Measurements from ENCODE around the gene NOL8.
A peak's percentile ranks its signal among the peaks of the same experiment; 100 is the strongest.

NOL8 gene

DNA sequence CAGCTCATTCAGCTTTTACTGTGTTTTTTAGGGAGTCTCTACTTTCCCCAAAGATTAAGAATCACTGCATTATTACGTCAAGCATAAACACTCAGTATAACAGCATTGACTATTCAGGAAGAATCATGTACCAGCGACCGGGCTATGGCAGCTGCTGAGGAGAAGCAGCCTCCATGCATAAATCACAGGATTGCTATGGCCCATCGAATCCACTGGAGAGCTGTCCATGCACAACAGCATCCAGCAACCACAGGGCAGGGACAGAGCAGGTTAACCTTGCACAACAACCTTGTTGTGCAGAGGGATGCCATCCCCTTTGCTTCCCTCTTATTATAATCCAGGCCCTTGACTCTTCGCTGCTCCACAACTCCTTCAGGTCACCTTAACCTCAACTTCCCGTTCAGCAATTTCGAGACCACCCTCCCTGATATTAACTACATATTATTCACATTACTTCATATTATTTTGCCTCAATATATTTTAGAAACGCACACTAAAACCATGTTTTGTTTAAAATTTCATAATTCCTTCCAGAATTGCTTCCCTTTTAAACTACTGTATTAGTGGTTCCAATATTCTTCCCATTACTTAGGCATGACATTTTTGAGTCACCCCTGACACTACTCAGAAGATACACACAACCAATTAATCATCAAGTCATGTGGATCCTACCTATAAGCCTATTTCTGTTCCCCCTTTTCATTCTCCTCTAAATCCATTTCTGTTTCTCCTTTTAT lies 32.6 kb downstream of the NOL8 start:
- TF ChIP-seq, protein P1, sequence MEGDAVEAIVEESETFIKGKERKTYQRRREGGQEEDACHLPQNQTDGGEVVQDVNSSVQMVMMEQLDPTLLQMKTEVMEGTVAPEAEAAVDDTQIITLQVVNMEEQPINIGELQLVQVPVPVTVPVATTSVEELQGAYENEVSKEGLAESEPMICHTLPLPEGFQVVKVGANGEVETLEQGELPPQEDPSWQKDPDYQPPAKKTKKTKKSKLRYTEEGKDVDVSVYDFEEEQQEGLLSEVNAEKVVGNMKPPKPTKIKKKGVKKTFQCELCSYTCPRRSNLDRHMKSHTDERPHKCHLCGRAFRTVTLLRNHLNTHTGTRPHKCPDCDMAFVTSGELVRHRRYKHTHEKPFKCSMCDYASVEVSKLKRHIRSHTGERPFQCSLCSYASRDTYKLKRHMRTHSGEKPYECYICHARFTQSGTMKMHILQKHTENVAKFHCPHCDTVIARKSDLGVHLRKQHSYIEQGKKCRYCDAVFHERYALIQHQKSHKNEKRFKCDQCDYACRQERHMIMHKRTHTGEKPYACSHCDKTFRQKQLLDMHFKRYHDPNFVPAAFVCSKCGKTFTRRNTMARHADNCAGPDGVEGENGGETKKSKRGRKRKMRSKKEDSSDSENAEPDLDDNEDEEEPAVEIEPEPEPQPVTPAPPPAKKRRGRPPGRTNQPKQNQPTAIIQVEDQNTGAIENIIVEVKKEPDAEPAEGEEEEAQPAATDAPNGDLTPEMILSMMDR (conservative IDR thresholded peaks at IDR 0.05; ENCODE audit: low read depth, low read length), result no peak
- no peak for DNase-seq (ENCODE audit: low read depth)
- H3K4me3 ChIP-seq (ENCODE audit: low read depth, low read length), result peak overlapping the region; percentile 86

DNA sequence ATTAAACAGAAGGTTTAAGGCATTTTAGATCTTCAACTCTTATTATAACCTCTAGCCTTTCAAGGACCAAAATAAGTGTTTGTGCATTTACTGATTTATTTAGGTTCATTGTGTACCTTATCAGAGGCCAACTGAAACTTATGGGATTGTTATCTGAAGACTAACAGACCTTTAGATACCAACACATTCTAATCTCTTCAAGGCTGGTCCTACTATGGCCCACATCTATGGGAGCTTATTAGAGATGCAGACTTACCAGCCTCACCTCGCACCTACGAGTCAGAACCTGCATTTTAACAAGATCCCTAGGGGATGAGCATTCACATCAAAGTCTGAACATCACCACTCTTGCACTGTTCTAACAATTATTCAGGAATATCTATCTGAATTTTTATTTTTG lies 33.6 kb downstream of the NOL8 start:
- TF ChIP-seq, protein P1 (conservative IDR thresholded peaks at IDR 0.05; ENCODE audit: low read depth, low read length), result no peak
- H3K4me3 ChIP-seq (ENCODE audit: low read depth, low read length), result no peak overlapping the region
- DNase-seq (ENCODE audit: low read depth), result no peak

DNA sequence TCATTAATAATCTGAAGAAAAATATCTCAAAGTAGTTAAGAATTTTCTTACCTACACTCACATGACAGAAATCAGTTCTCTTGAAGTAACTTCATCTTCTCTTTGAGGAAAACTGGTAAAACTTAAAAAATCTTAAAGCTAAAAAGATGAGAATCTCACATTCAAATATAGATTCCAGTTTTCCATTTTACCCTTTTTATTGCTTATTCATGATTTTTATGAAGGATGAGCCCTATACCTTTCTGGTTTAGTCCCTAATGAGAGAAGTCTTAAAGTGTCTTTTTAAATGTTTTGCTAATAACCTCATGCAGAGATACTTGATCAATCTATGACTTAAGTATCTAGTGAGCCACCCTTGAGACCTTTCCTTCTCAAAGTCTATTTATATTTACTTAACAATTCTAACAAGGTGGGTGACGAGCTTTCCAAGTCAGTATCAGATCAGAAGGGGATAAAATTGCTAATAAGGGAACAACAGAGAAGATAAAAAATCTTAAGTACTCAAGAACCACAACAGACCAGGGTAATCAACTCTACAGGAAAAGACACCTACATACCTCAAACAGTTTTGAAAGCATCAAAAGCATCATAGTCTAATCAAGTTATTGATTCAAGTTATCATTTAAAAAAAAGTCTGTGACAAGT lies 34.2 kb downstream of the NOL8 start:
- TF ChIP-seq, protein P1 (conservative IDR thresholded peaks at IDR 0.05; ENCODE audit: low read depth, low read length), result no peak
- H3K4me3 ChIP-seq (ENCODE audit: low read depth, low read length), result no peak overlapping the region
- no peak for DNase-seq (ENCODE audit: low read depth)

DNA sequence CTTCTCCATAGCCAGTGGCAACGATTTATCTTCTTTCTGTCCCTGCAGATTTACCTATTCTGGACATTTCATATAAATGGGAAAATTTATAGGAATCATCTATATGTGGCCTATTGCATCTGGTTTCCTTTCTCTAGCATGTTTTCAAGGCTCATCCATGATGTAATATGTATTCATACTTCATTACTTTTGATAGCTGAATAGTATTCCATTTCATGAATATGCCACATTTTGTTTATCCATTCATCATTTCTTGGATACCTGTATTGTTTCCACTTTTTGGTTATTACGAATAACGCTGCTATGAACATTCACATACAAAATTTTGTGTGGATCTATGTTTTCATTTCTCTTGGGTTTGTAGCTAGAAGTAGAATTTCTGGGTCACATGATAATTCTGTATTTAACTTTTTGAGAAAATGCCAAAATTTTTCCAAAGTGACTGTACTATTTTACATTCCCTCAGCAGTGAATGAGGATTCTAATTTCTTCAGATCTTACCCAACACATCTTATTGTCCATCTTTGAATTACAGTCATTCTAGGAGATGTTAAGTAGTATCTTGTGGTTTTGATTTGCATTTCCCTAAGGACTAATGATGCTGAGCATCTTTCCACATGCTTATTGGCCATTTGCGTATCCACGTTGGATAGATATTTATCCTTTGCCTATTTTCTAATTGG lies 35.3 kb downstream of the NOL8 start:
- TF ChIP-seq, protein P1 (conservative IDR thresholded peaks at IDR 0.05; ENCODE audit: low read depth, low read length), result no peak
- DNase-seq (ENCODE audit: low read depth), result peak; percentile 73
- H3K4me3 ChIP-seq (ENCODE audit: low read depth, low read length), result no peak overlapping the region

DNA sequence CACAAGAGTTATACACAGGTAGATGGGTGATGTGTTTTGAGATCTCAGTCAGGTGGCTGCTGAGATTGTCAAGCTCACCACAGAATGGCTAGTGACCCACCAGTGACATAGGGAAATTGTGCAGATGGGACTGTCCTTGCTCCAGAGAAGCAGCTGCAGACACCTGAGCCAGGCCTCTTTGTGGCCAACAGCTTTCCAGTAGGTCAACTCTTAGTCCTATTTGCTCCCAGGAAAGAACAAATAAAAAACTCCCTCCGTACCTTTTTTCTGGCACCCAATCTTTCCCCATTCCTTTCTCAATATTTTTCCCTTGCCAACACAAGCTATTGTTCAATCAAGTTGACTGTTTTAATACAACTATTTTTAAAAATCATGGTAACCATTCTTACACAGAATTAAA lies 45.8 kb downstream of the NOL8 start:
- TF ChIP-seq, protein P1 (conservative IDR thresholded peaks at IDR 0.05; ENCODE audit: low read depth, low read length), result no peak
- DNase-seq (ENCODE audit: low read depth), result no peak
- H3K4me3 ChIP-seq (ENCODE audit: low read depth, low read length), result no peak overlapping the region

DNA sequence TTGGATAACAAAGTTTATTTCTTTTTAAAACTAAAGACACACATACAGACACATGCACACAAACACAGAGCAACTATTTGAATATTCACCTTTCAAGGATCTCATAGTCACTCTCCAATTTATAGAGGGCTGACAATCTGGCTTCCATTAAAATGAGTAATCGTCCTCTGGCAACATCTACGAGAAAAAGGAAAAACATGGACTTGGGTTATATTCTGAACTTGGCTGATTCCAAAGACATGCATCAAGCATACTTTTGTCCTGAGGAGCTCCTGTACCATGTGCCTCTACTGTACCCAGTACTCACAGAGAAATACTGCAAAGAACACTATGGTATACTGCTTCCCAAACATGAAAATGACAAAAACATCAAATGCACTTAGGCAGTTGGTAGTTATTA lies 47.0 kb downstream of the NOL8 start:
- peak; percentile 35 for DNase-seq (ENCODE audit: low read depth)
- TF ChIP-seq, protein P1 (conservative IDR thresholded peaks at IDR 0.05; ENCODE audit: low read depth, low read length), result no peak
- H3K4me3 ChIP-seq (ENCODE audit: low read depth, low read length), result no peak overlapping the region

Measured in choroid plexus epithelial cell (primary cell).